CD4-positive, alpha-beta T cell treated with Interleukin-10 for 1 hour (primary cell): Measurements from ENCODE around the gene CCT4.
A peak's percentile ranks its signal among the peaks of the same experiment; 100 is the strongest.
"Not testable (repeated sequence)": the region's sequence is repeated elsewhere in the genome, so short reads cannot be mapped to it uniquely, and the experiment has no call there.

Experiments
- DNase-seq: peaks from one replicate; pipeline ENCODE4 v3.0.0-alpha.2; 2020

The CCT4 gene, protein sequence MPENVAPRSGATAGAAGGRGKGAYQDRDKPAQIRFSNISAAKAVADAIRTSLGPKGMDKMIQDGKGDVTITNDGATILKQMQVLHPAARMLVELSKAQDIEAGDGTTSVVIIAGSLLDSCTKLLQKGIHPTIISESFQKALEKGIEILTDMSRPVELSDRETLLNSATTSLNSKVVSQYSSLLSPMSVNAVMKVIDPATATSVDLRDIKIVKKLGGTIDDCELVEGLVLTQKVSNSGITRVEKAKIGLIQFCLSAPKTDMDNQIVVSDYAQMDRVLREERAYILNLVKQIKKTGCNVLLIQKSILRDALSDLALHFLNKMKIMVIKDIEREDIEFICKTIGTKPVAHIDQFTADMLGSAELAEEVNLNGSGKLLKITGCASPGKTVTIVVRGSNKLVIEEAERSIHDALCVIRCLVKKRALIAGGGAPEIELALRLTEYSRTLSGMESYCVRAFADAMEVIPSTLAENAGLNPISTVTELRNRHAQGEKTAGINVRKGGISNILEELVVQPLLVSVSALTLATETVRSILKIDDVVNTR

DNA sequence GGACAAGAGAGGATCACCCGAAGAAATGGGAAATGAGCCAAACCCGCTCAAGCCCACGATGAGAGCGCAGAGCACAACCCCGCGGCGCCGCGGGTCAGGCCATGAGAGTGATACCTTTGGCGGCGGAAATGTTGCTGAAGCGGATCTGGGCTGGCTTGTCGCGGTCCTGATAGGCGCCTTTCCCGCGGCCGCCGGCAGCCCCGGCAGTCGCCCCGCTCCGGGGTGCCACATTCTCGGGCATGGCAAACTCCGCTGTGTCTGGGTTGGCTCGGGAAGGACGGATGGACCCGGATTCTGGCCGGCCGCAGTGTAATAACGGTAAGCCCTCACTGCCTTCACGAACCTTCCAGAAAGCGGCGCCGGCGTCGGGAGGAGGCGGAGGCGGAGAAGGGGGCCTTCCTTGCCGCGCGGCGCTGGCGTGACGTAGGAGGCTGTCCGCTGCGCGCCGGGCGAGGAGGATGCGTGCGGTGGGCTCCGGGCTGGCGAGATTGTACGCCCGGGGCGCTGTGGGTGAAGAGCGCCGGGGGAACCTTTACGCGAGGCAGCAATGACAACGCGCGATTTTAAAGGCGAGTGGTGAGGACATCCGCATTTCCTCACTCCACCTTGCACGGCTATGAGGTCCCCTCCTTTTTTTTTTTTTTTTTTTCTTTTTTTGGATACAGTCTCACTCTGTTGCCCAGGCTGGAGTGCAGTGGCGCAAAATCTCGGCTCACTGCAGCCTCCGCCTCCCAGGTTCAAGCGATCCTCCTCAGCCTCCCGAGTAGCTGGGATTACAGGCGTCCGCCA, at the start of gene CCT4:
Gene CCT4, minus strand, starts transcription at position 390 of the 789 bp plus-strand sequence. Its CDS starts 149 bp downstream, at position 241.
- peak; percentile 93 for DNase-seq

- no peak for DNase-seq
Measured at GRCh38 chr2:61937886-61938285, 49.4 kb upstream of the CCT4 start.

DNA sequence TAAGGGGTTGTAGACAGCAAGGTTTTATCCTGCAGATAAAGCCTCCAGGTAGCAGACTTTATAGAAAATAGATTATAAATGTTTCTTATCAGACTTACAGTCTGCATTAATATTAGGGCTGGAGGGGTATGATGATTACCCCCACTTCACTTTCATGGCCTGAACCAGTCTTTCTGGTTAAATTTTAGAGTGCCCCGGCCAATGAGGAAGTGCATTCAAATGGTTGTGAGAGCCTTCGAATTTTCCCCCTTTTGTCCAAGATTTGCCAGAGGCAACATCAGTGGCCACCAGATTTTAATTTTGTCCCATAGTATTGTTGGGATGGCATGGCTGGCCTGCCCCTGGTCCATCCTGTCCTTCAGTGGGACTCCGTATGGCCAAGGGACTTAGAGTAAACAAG, 48.6 kb upstream of the CCT4 start:
- DNase-seq: no peak

- DNase-seq: no peak
Measured at GRCh38 chr2:61928826-61929461, 40.5 kb upstream of the CCT4 start.

GRCh38 chr2:61926531-61927477, 38.3 kb upstream of the CCT4 start:
- DNase-seq: no peak

DNA sequence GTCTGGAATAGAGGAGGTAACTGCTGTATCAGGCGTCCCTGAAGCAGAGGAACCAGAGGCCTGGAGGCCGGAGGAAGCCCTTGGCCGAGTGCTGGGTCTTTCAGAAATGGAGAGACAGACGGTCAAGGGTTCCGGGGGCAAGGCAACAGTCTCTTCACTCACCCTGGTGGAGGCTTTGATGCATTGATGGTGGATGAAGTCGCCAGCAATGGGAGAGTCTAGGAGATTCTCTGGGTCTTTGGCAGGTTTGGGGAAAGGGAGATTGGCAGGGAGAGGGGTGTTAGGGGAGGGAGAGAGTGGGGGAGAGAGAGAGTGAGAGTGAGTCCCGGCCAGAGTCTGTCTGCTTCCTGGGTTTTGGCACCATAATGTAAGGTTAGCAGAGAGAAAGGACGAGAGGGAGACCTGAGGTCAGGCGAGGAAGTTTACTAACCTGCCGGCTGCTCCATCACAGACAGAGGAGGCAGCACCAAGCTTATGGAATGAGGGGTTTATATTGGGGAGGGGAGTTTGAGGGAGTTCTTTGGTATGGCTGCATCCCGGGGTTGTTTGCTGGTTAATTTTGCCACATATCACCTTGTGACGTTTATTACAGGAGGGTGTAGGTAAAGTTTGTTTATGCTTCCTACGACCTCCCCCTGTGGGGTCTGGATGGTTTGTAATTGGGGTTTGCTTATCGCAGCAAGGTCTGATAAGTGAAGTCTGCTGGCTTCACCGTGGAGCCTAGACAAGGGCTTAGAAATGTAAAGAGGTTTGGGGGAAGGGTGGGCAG, 36.6 kb upstream of the CCT4 start:
- no peak for DNase-seq

- DNase-seq: no peak
Measured at GRCh38 chr2:61922714-61923113, 34.3 kb upstream of the CCT4 start.

DNA sequence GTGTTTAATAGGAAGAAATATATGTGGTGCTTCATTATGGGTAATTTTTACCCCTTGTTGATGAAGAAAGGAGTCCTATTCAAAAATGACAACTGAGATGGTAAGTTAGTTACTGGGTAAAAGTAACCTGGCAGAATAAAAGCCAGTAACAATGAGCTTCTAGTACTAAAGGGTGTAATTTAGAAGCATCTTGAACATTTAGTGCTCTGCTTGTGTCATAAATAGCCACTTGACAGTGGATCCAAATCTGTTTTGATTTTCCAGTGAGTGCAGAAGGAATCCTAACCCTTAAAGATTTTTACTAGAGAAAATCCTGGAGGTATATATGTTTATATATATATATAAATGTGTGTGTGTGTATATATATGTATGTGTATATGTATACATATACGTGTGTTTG, 32.1 kb upstream of the CCT4 start:
- DNase-seq: no peak

DNA sequence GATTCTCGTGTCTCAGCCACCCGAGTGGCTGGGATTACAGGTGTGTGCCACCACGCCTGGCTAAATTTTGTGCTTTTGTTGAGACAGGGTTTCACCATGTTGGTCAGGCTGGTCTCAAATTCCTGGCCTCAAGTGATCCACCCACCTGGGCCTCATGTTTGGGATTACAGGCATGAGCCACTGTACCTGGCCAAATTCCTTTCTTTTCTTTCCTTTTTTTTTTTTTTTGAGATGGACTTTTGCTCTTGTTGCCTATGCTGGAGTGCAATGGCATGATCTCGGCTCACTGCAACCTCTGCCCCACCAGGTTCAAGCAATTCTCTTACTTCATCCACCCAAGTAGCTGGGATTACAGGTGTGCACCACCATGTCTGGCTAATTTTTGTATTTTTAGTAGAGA, 26.3 kb upstream of the CCT4 start:
- not testable (repeated sequence) for DNase-seq

GRCh38 chr2:61911510-61911909, 23.1 kb upstream of the CCT4 start:
- DNase-seq: no peak

DNA sequence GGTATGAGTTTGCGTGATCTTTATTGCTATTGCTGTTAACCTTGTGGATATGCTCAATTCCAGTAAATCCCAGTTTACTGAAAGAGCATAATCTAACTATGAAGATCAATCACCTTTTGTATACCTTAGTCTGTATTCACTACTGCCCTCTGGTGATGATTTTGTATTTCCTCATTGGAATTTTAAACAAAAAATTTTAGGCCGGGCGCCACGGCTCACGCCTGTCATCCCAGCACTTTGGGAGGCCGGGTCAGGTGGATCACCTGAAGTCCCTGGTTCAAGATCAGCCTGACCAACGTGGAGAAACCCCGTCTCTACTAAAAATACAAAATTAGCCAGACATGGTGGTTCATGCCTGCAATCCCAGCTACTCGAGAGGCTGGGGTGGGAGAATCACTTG, 22.1 kb upstream of the CCT4 start:
- no peak for DNase-seq

DNA sequence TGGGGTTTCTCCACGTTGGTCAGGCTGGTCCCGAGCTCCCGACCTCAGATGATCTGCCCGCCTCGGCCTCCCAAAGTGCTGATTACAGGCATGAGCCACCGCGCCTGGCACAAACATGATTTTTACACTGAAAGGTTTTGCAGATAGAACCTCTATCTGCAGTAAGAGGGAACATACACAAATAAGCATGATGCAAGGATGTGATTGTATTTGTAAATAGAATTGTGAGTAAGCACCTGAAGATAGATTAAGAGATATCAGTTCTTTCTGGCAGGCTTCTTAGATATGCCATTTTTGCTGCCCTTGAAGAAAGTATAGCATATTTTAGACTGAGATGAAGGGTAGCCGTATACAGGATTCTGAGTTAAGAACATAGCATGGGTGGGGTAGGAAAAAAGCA, 20.7 kb upstream of the CCT4 start:
- DNase-seq: no peak

DNA sequence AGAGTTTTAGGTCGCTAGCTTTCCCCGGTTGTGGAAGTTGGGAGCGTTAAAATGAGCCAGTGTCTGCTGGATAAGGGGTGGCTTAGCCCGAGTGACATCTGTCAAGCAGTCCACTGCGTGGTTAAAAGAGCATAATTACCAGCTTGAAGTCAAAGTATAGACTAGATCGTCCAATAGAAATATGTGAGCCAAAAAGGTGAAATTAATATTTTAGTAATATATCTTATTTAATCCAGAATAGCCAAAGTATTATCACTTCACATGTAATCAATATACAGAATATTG, 17.7 kb upstream of the CCT4 start:
- no peak for DNase-seq

DNA sequence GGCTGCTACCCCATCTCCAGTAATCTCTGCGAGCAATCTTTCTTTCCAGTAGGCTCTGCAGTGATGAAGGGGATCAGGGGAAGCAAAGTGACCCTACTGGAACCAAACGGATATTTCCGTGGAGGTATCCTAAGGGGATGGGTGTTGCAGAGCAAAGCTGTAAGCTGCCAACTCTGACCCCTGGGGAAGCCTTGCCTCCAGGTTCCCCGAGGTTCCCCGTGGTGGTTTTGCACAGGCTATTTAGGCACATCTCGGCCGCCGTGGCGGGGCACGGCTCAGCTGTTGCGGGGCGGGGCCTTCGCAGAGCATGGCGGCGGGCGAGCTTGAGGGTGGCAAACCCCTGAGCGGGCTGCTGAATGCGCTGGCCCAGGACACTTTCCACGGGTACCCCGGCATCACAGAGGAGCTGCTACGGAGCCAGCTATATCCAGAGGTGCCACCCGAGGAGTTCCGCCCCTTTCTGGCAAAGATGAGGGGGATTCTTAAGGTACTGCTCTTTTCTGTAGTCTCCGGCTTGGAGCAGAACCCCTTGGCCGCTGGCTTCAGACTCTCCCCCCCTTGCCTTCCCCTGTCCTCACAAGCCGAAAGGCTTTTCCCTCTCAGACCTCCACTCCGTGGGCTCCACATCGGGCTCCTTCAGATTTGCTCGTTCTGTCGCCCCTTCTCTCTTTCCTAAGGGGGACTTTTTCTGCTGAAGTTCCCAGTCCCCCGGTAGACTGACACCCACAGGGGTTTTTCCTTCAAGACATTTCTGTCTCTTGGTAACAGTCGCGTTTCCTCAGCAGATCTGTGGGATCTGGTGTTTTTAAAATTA, 17.1 kb upstream of the CCT4 start, which contains the start of gene COMMD1:
Gene COMMD1, plus strand, starts transcription at position 303 of the 814 bp plus-strand sequence. Its CDS starts 5 bp downstream, at position 308.
- peak; percentile 82 for DNase-seq

GRCh38 chr2:61900281-61900680, 11.8 kb upstream of the CCT4 start:
- no peak for DNase-seq

DNA sequence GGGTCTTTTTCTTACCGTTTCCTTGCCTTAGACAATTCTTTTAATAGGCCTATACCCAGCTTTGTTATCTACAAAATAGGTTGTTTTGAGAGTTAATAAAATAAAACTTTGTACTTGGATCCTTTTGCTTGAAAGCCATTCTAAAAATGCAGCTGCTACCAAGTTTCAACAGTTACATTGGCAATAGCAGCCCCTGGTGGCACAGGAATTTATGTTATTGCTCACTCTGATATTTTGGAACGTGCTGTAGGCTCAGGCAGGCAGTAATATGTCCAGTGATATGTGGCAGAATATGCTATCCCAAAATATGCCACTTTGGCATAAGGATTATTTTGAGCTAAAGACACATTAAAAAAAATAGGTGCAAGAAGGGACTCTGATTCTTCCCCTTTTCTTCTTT, 10.4 kb upstream of the CCT4 start:
- peak; percentile 22 for DNase-seq

DNA sequence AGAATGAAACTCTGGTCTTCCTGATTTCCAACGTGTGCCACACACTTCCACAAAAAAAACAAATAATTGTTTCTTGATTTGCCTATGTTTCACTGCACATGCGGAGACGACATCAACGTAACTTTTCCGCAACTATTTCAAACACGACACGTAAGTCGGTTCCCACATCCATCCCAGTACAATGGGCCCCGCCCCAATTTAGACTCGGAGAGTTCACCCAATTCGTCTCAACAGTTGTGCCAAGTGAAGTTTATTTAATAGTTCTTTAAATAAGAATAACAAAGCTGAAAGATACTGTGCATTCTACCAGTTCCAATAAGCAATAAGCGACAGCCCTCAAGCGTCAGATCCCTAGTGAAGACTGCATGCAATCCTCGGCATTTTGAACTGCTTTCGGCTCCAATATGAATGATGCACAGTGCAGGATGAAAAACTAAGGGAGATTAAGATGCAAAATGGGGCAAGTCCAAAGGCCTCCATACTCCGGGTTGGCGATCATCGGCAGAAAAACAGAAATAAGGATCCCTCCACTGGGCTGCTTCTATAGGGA, 664 bp downstream of the CCT4 start:
- peak; percentile 37 for DNase-seq

- no peak for DNase-seq
Measured at GRCh38 chr2:61885896-61886603, 2.4 kb downstream of the CCT4 start.

- DNase-seq: no peak
Measured at GRCh38 chr2:61882850-61883249, 5.6 kb downstream of the CCT4 start.

GRCh38 chr2:61879351-61879750, 9.1 kb downstream of the CCT4 start:
- DNase-seq: not testable (repeated sequence)
